Ovary (tissue), 9 donors: ENCODE measurements around the gene TMUB1. TPM values are rescaled to one million over a fixed set of nuclear protein-coding genes. Genes with fewer than 3 reads are reported as not detected.

Source experiments
- DNase-seq, 5 donors: peaks; one replicate each; pipeline ENCODE4 v3.0.0-alpha.2; 2019 to 2020
- H3K27ac ChIP-seq, 2 donors: fragments of 200-600 bp; one replicate each; pipeline versions ENCODE4 v1.5.1 to v1.8.0; 2019 to 2022
- H3K27me3 ChIP-seq: fragments of 200-600 bp; one replicate; pipeline ENCODE4 v1.8.0; 2022
- H3K36me3 ChIP-seq: fragments of 200-600 bp; sonication (generic); one replicate; pipeline ENCODE4 v1.5.1; 2019
- H3K4me1 ChIP-seq: one replicate; pipeline ENCODE4 v1.8.1; 2013; ENCODE audit warnings: mild to moderate bottlenecking, moderate library complexity; ENCODE audit not compliant: insufficient read depth
- H3K4me3 ChIP-seq: fragments of 200-600 bp; sonication (generic); one replicate; pipeline ENCODE4 v1.5.1; 2017
- H3K9me3 ChIP-seq, 2 donors: fragments of 200-600 bp in 1 of 2; sonication (generic) in 1 of 2; one replicate each; pipeline versions ENCODE4 v1.5.1 to v1.8.1; 2013 to 2019; ENCODE audit warnings: mild to moderate bottlenecking in 1 of 2, moderate library complexity in 1 of 2
- CTCF ChIP-seq, 3 donors: fragments of 450-650 bp in 2 of 3; fragments of 200-600 bp in 1 of 3; IDR thresholded peaks; one replicate each; pipeline versions ENCODE4 v1.5.1 to v1.8.0; 2016 to 2022; ENCODE audit warnings: antibody characterized with exemption in 3 of 3, mild to moderate bottlenecking in 1 of 3
- EP300 ChIP-seq: sonication (generic); formaldehyde crosslinking; IDR thresholded peaks from one replicate; pipeline ENCODE4 v1.6.1; 2017; ENCODE audit warnings: antibody characterized with exemption
- POLR2A ChIP-seq: fragments of 450-650 bp; IDR thresholded peaks from one replicate; pipeline ENCODE4 v1.6.1; 2017; ENCODE audit warnings: antibody characterized with exemption, mild to moderate bottlenecking, moderate library complexity
- WGBS, 3 donors: extraction: QIAGEN DNeasy Blood & Tissue Kit in 1 of 3; methylation state at CpG; one replicate each; pipeline versions ENCODE4 v1.1.5 to v1.1.7; 2013 to 2017; 5-methylcytosine and 5-hydroxymethylcytosine counted together
- intact Hi-C, 4 donors: fragments of 100-400 bp; cut with DNase I; formaldehyde crosslinking; loops; one replicate each; pipeline versions ENCODE4 v1.11.0 to v1.15.1; 2022 to 2023
- polyA plus RNA-seq, 2 donors: library from polyadenylated mRNA; stranded (reverse); fragments of 200-250 nt in 1 of 2; fragments of 350-450 nt in 1 of 2; fragmentation: Illumina TruSeq in 1 of 2; extraction: RNeasy Lipid Tissue Mini Kit (QIAGEN cat#74804) in 1 of 2; gene quantifications; one replicate each; pipeline ENCODE4 v1.2.3, GENCODE V29; 2013 to 2014
- total RNA-seq, 7 donors: library from RNA; depleted of rRNA in 2 of 7; stranded (reverse); fragments of >200 nt in 2 of 7; fragmentation: NEBNext Ultra II Directional in 3 of 7; extraction: Animal tissue kit (Norgen Biotek cat#: 25700) in 3 of 7; gene quantifications; one replicate each; pipeline versions ENCODE4 v1.1.0 to v1.2.4, GENCODE V29; 2016 to 2023
- donor health status: DM: no; HTN: no; CAD: no; lungs with moderate emphysema.
- donor health status: DM: no; HTN: no; CAD: no.
- donor health status: Bipolar disorder and iron deficiency.
- donor health status: DM: yes; HTN: yes; CAD: no.
- donor health status: DM: no; HTN: no; CAD: no.
- donor health status: DM: yes; HTN: yes; CAD: no.

The TMUB1 gene
- total and polyA plus RNA-seq, 9 donors: 1.9 to 40.3 (median 28.8) TPM

GRCh38 chr7:151119902-151120301, 36.6 kb upstream of the TMUB1 start:
- TF ChIP-seq POLR2A (no peak), CTCF (IDR thresholded peaks at IDR 0.05) (no peak), EP300 (no peak)
- Histone ChIP-seq H3K4me3 (no peak overlapping the region), H3K4me1 (no peaks in the 10 kb centered on the region), H3K27me3 (no peaks in the 10 kb centered on the region), H3K36me3 (no peaks in the 10 kb centered on the region), H3K9me3 (no peaks in the 10 kb centered on the region), H3K27ac (no peak overlapping the region)
- 68 to 87% (median 79%) methylated on average over 23 to 27 of the region's 27 CpGs for WGBS, 3 donors
- intact Hi-C loops: loop anchor here in 2 of 4 donors (5.0 to 10.0 kb wide), 2 partner anchors 105 to 182 kb away; no protein-coding TSS in a partner anchor
- no peak for DNase-seq

DNA sequence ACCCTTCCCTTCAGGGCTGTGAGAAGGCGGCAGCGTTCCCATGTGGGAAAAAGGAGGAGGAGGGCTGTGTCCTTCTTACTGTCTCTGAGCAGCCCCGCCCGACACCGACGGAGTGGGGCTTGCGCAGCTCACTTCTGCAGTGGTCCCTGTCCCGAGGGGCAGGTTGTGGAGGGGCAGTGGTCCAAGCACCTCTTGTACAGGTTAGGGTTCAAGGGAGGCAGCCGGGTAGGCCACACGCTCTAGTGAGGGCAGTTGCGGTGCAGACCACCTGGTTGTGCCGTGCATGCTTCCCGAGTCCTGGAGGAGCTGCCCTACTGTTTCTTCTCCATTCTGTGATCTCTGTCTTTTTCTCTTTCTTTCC, 35.7 kb upstream of the TMUB1 start:
- 90 to 92% (median 91%) methylated on average over 13 of the region's 13 CpGs for WGBS, 3 donors
- intact Hi-C loops: loop anchor here in 2 of 4 donors (10.0 kb wide), 1 partner anchor 104 kb away; no protein-coding TSS in a partner anchor
- no peaks in the 10 kb centered on the region for H3K36me3 ChIP-seq
- H3K27me3 ChIP-seq: no peaks in the 10 kb centered on the region
- H3K4me1 ChIP-seq: peaks cover 3% of the 10 kb centered on the region
- DNase-seq: no peak
- H3K27ac ChIP-seq: no peak overlapping the region
- H3K9me3 ChIP-seq: no peaks in the 10 kb centered on the region
- H3K4me3 ChIP-seq: no peak overlapping the region
- TF ChIP-seq EP300 (no peak), POLR2A (no peak), CTCF (IDR thresholded peaks at IDR 0.05) (no peak)

- H3K27ac ChIP-seq: no peak overlapping the region
- no peak overlapping the region for H3K4me3 ChIP-seq
- no peak for DNase-seq
- intact Hi-C loops: loop anchor here in 2 of 4 donors (10.0 kb wide), 1 partner anchor 104 kb away; no protein-coding TSS in a partner anchor
- peaks cover 3% of the 10 kb centered on the region for H3K4me1 ChIP-seq
- H3K36me3 ChIP-seq: no peaks in the 10 kb centered on the region
- H3K27me3 ChIP-seq: no peaks in the 10 kb centered on the region
- TF ChIP-seq CTCF (IDR thresholded peaks at IDR 0.05): no peak
- TF ChIP-seq EP300: no peak
- no peak for TF ChIP-seq POLR2A
- WGBS, 3 donors: 91 to 94% (median 93%) methylated on average over 38 of the region's 38 CpGs
- no peaks in the 10 kb centered on the region for H3K9me3 ChIP-seq
Observed at GRCh38 chr7:151118108-151119054, 35.1 kb upstream of the TMUB1 start.

DNA sequence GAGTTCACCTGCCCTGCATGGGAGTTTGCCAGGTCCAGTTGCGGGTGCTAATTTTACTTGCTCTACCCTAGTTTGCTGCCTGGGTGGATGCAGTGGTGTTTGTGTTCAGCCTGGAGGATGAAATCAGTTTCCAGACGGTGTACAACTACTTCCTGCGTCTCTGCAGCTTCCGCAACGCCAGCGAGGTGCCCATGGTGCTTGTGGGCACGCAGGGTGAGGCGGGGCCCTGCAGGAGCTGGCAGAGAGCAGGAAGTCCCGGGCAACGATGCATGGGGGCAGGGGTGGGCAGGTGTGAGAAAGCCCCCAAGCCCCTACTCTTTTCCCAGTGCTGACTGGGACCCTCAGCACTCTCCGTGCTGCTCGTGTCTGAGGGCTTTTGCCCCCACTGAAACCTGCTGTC, 34.3 kb upstream of the TMUB1 start:
- TF ChIP-seq CTCF (IDR thresholded peaks at IDR 0.05): no peak
- DNase-seq: no peak
- no peaks in the 10 kb centered on the region for H3K36me3 ChIP-seq
- intact Hi-C loops: loop anchor here in 2 of 4 donors (10.0 kb wide), 1 partner anchor 103 kb away; no protein-coding TSS in a partner anchor
- no peak overlapping the region for H3K4me3 ChIP-seq
- 90 to 92% (median 91%) methylated on average over 12 of the region's 12 CpGs for WGBS, 3 donors
- H3K4me1 ChIP-seq: peaks cover 3% of the 10 kb centered on the region
- H3K27me3 ChIP-seq: no peaks in the 10 kb centered on the region
- H3K27ac ChIP-seq: no peak overlapping the region
- no peaks in the 10 kb centered on the region for H3K9me3 ChIP-seq
